Keratinocyte (primary cell): ENCODE measurements around the gene MAN2A2.

Experiments
- EZH2 ChIP-seq: IDR thresholded peaks from one replicate; pipeline ENCODE4 v1.6.1; 2012; ENCODE audit warnings: inconsistent platforms, mild to moderate bottlenecking, low read length, moderate library complexity
- TF ChIP-seq, protein P1 (sequence below), 3 experiments: IDR thresholded peaks in 1 of 3; conservative IDR thresholded peaks in 1 of 3; optimal IDR thresholded peaks in 1 of 3; 2 replicates in 2 of 3; 3 replicates in 1 of 3; pipeline versions ENCODE3 to v1.5.1; 2011; ENCODE audit warnings: low read length in 3 of 3, mild to moderate bottlenecking in 3 of 3, moderate library complexity in 2 of 3, control low read depth in 1 of 3, inconsistent platforms in 1 of 3; ENCODE audit not compliant: insufficient read depth in 2 of 3; ENCODE audit errors: extremely low read depth in 1 of 3

GRCh38 chr15:90877996-90878395 lies 25.1 kb upstream of the MAN2A2 start:
- TF ChIP-seq, protein P1, sequence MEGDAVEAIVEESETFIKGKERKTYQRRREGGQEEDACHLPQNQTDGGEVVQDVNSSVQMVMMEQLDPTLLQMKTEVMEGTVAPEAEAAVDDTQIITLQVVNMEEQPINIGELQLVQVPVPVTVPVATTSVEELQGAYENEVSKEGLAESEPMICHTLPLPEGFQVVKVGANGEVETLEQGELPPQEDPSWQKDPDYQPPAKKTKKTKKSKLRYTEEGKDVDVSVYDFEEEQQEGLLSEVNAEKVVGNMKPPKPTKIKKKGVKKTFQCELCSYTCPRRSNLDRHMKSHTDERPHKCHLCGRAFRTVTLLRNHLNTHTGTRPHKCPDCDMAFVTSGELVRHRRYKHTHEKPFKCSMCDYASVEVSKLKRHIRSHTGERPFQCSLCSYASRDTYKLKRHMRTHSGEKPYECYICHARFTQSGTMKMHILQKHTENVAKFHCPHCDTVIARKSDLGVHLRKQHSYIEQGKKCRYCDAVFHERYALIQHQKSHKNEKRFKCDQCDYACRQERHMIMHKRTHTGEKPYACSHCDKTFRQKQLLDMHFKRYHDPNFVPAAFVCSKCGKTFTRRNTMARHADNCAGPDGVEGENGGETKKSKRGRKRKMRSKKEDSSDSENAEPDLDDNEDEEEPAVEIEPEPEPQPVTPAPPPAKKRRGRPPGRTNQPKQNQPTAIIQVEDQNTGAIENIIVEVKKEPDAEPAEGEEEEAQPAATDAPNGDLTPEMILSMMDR (optimal IDR thresholded peaks at IDR 0.05 in 1 of 3, IDR thresholded peaks at IDR 0.05 in 1 of 3, conservative IDR thresholded peaks at IDR 0.05 in 1 of 3; ENCODE audit: extremely low read depth in 1 of 3, insufficient read depth in 2 of 3, low read length in 3 of 3), result no peak
- no peak for TF ChIP-seq EZH2
